Measurements from ENCODE around the gene PRAMEF2.
"Not testable (repeated sequence)": the region's sequence is repeated elsewhere in the genome, so short reads cannot be mapped to it uniquely, and the experiment has no call there.

DNA sequence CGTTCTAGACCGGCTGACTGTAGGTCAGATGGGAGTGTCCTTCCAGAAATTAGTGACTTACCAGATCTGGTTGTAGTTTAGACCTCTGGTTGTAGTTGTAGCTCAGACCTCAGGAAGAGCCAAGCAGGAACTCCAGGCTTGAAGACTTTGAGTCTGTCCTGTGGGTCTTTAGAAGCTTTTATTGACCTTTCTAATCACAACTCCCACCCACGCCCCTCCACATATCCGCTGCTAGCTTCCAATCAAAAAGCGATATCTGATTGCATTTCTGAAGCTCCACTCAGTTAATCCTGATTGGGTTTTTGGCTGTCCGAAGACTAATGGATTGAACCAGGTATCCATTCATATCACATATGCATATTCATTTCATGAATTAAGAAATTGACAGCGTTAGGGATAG is 8.3 kb upstream of the PRAMEF2 start, which contains the start of gene HNRNPCL1:
- TF ChIP-seq, protein P1, sequence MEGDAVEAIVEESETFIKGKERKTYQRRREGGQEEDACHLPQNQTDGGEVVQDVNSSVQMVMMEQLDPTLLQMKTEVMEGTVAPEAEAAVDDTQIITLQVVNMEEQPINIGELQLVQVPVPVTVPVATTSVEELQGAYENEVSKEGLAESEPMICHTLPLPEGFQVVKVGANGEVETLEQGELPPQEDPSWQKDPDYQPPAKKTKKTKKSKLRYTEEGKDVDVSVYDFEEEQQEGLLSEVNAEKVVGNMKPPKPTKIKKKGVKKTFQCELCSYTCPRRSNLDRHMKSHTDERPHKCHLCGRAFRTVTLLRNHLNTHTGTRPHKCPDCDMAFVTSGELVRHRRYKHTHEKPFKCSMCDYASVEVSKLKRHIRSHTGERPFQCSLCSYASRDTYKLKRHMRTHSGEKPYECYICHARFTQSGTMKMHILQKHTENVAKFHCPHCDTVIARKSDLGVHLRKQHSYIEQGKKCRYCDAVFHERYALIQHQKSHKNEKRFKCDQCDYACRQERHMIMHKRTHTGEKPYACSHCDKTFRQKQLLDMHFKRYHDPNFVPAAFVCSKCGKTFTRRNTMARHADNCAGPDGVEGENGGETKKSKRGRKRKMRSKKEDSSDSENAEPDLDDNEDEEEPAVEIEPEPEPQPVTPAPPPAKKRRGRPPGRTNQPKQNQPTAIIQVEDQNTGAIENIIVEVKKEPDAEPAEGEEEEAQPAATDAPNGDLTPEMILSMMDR (IDR thresholded peaks at IDR 0.05): not testable (repeated sequence)
- not testable (repeated sequence) for TF ChIP-seq POLR2AphosphoS5 (IDR thresholded peaks at IDR 0.05)
